ENCODE results near the gene THAP10. TPM values are rescaled to one million over a fixed set of nuclear protein-coding genes. Genes with fewer than 3 reads are reported as not detected.
A peak's percentile ranks its signal among the peaks of the same experiment; 100 is the strongest.

Gene THAP10
- total RNA-seq, 1 experiment from 2014 or later = 13.7 TPM

DNA sequence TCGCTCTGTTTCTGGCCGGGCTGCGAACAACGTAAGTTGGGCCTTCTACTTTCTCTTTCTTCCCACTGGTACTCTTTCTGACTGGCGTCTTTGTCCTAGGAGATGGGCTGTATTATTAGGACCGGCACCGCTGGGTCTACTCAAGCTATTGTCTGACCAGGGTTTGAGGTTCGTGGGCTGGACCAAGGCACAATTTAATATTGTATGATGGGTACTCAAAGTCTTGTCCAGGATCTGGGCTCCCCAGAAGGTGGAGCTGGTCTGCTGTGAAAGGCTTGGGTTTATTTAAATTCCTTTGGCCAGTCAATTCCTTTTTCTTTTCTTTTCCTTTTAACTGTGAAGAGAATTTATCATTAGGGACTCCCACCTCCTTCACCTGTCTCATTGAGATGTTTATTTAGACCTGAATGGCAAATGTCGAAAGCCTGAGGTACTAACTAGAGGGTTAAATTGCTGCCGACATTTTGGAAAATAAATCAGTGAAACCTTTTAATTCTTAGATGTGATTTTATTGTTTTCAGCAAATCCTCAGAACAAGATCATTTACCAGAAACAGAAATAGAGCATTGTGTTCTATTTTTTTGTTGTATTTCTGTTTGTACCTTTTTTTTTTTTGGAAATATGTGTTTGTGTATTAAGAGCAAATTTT, 803 bp upstream of the THAP10 start:
- peak overlapping the region; percentile 100 for H3K27ac Mint-ChIP-seq (ENCODE audit: unreplicated experiment)
- peaks cover 26% of the 10 kb centered on the region for H3K36me3 Mint-ChIP-seq (ENCODE audit: insufficient read depth, unreplicated experiment)
- H3K4me1 Mint-ChIP-seq (ENCODE audit: low read depth, unreplicated experiment) = peaks cover 34% of the 10 kb centered on the region
- no peaks in the 10 kb centered on the region for H3K27me3 Mint-ChIP-seq (ENCODE audit: unreplicated experiment)
- intact Hi-C loops (cut with micrococcal nuclease; ENCODE audit: unreplicated experiment) = loop anchor here (2.0 to 10.0 kb wide), 3 partner anchors 214 to 550 kb away; no protein-coding TSS in a partner anchor
- BruUV-seq (replicated peaks) = TSS peak; percentile 54
- TF ChIP-seq, protein P1, sequence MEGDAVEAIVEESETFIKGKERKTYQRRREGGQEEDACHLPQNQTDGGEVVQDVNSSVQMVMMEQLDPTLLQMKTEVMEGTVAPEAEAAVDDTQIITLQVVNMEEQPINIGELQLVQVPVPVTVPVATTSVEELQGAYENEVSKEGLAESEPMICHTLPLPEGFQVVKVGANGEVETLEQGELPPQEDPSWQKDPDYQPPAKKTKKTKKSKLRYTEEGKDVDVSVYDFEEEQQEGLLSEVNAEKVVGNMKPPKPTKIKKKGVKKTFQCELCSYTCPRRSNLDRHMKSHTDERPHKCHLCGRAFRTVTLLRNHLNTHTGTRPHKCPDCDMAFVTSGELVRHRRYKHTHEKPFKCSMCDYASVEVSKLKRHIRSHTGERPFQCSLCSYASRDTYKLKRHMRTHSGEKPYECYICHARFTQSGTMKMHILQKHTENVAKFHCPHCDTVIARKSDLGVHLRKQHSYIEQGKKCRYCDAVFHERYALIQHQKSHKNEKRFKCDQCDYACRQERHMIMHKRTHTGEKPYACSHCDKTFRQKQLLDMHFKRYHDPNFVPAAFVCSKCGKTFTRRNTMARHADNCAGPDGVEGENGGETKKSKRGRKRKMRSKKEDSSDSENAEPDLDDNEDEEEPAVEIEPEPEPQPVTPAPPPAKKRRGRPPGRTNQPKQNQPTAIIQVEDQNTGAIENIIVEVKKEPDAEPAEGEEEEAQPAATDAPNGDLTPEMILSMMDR (IDR thresholded peaks at IDR 0.05; ENCODE audit: unreplicated experiment) = no peak
- CTCF ChIA-PET = interaction anchor here (0.7 to 1.1 kb wide), 2 partner anchors 30 to 205 kb away, joined by 5 to 6 read pairs; no protein-coding TSS in a partner anchor
- H3K4me3 Mint-ChIP-seq (ENCODE audit: low read depth, unreplicated experiment) = peak overlapping the region; percentile 97
- DNase-seq = peak; percentile 34
- no peaks in the 10 kb centered on the region for H3K9me3 Mint-ChIP-seq (ENCODE audit: low read depth, unreplicated experiment)

DNA sequence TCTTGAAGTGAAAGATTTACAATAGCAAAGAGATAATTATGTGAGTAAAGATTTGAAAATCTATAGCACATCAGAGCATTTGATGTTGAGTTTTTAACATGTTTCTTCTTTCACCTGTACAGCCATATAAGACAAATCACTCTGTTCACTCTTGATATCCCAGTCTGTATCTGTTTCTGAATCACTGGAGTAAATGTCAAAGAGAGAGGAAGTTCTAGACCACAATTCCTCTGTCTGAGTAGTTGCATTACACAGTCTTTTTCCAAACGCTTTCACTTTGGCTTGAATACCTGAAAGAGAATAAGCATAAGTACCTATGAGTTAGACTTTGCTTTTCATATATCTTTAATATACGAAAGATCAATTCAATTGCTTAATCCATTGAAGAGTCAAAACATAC, 9.9 kb downstream of the THAP10 start:
- intact Hi-C loops (cut with micrococcal nuclease; ENCODE audit: unreplicated experiment) = no loop called here
- Mint-ChIP-seq H3K9me3 (ENCODE audit: low read depth, unreplicated experiment) (no peaks in the 10 kb centered on the region), H3K4me3 (ENCODE audit: low read depth, unreplicated experiment) (no peak overlapping the region), H3K36me3 (ENCODE audit: insufficient read depth, unreplicated experiment) (no peaks in the 10 kb centered on the region), H3K4me1 (ENCODE audit: low read depth, unreplicated experiment) (no peaks in the 10 kb centered on the region), H3K27me3 (ENCODE audit: unreplicated experiment) (no peaks in the 10 kb centered on the region), H3K27ac (ENCODE audit: unreplicated experiment) (no peak overlapping the region)
- TF ChIP-seq, protein P1 (IDR thresholded peaks at IDR 0.05; ENCODE audit: unreplicated experiment) = no peak
- CTCF ChIA-PET = no interaction called here
- no TSS peak for BruUV-seq (replicated peaks)
- DNase-seq = no peak

DNA sequence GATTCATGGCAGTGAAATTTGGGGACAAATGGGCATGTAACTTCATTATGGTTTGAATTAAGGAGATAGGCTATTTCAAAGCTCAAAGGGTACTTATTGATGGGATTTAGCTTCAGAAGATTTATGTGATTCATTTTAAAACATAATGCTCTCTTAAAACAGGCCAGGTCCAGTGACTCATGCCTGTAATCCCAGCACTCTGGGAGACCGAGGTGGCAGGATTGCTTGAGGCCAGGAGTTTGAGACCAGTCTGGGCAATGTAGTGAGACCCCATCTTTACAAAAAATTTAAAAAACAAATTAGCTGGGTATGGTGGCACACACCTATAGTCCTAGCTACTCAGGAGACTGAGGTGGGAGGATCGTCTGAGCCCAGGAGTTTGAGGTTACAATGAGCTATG, 11.5 kb downstream of the THAP10 start:
- H3K27me3 Mint-ChIP-seq (ENCODE audit: unreplicated experiment) = no peaks in the 10 kb centered on the region
- BruUV-seq (replicated peaks) = no TSS peak
- H3K4me3 Mint-ChIP-seq (ENCODE audit: low read depth, unreplicated experiment) = no peak overlapping the region
- no peaks in the 10 kb centered on the region for H3K36me3 Mint-ChIP-seq (ENCODE audit: insufficient read depth, unreplicated experiment)
- TF ChIP-seq, protein P1 (IDR thresholded peaks at IDR 0.05; ENCODE audit: unreplicated experiment) = no peak
- CTCF ChIA-PET = interaction anchor here (0.6 to 1.1 kb wide), 2 partner anchors 12 to 98 kb away, joined by 3 read pairs; partner anchors contain the start of genes LRRC49 and THAP10
- no peaks in the 10 kb centered on the region for H3K9me3 Mint-ChIP-seq (ENCODE audit: low read depth, unreplicated experiment)
- DNase-seq = no peak
- no peaks in the 10 kb centered on the region for H3K4me1 Mint-ChIP-seq (ENCODE audit: low read depth, unreplicated experiment)
- intact Hi-C loops (cut with micrococcal nuclease; ENCODE audit: unreplicated experiment) = no loop called here
- no peak overlapping the region for H3K27ac Mint-ChIP-seq (ENCODE audit: unreplicated experiment)

DNA sequence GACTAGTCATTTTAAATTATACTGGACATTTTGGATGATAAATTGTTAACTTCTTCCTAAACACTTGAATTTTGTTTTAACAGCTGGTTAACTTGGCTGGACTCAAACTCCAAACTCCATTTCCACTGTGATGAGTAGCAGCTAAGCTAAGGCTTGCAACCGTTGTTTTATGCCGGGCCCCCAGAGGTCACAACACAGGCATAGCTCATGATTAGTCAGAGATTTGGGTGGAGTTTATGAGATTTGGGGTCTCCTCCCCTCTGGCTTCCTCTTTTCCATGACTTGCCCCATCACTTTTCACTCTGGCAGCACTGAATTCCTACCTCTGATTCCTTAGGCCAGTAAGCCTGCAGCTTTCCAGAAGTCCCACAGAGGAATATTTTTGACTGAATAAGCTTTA, 12.8 kb downstream of the THAP10 start:
- Mint-ChIP-seq H3K9me3 (ENCODE audit: low read depth, unreplicated experiment) (no peaks in the 10 kb centered on the region), H3K27ac (ENCODE audit: unreplicated experiment) (no peak overlapping the region), H3K36me3 (ENCODE audit: insufficient read depth, unreplicated experiment) (no peaks in the 10 kb centered on the region), H3K4me3 (ENCODE audit: low read depth, unreplicated experiment) (no peak overlapping the region), H3K4me1 (ENCODE audit: low read depth, unreplicated experiment) (peaks cover 10% of the 10 kb centered on the region), H3K27me3 (ENCODE audit: unreplicated experiment) (no peaks in the 10 kb centered on the region)
- TF ChIP-seq, protein P1 (IDR thresholded peaks at IDR 0.05; ENCODE audit: unreplicated experiment) = no peak
- no peak for DNase-seq
- intact Hi-C loops (cut with micrococcal nuclease; ENCODE audit: unreplicated experiment) = loop anchor here (10.0 kb wide), 1 partner anchor 115 kb away; the partner anchor contains the start of gene UACA
- no TSS peak for BruUV-seq (replicated peaks)
- CTCF ChIA-PET = no interaction called here

All from Calu3 (cell line).